GM12878 (cell line): ENCODE measurements around the gene VWA7. TPM values are rescaled to one million over a fixed set of nuclear protein-coding genes. Genes with fewer than 3 reads are reported as not detected.

Experiments used
- ATF2 ChIP-seq: IDR thresholded peaks from 2 replicates; pipeline ENCODE4 v1.6.1; 2012; ENCODE audit warnings: low read length, inconsistent platforms
- BMI1 ChIP-seq: fragments of 450-650 bp; IDR thresholded peaks from 2 replicates; pipeline ENCODE4 v1.6.1; 2016; ENCODE audit warnings: mild to moderate bottlenecking, moderate library complexity, borderline replicate concordance
- CEBPZ ChIP-seq: fragments of 150-350 bp; IDR thresholded peaks from 2 replicates; pipeline ENCODE4 v1.6.1; 2016; ENCODE audit warnings: low read depth, low read length
- ETV6 ChIP-seq, 2 experiments: fragments of 450-650 bp in 1 of 2; IDR thresholded peaks in 1 of 2; conservative IDR thresholded peaks in 1 of 2; 2 replicates each; pipeline ENCODE4 v1.6.1; 2014; ENCODE audit warnings: antibody characterized with exemption in 1 of 2, borderline replicate concordance in 1 of 2, low read depth in 1 of 2, mild to moderate bottlenecking in 1 of 2, moderate library complexity in 1 of 2
- NR2C1 ChIP-seq: fragments of 450-650 bp; IDR thresholded peaks from 2 replicates; pipeline ENCODE4 v1.6.1; 2017; ENCODE audit warnings: antibody characterized with exemption, mild to moderate bottlenecking, moderate library complexity
- PML ChIP-seq: IDR thresholded peaks from 2 replicates; pipeline ENCODE4 v1.6.1; 2012; ENCODE audit warnings: low read length, inconsistent platforms
- RAD51 ChIP-seq: fragments of 450-650 bp; IDR thresholded peaks from 2 replicates; pipeline ENCODE4 v1.6.1; 2016; ENCODE audit warnings: moderate library complexity, mild to moderate bottlenecking, inconsistent platforms
- USF2 ChIP-seq: IDR thresholded peaks from 2 replicates; pipeline ENCODE4 v1.6.1; 2011; ENCODE audit warnings: low read depth, low read length, improper control_type of control experiment, borderline replicate concordance
- ZBTB33 ChIP-seq: fragments of 450-650 bp; IDR thresholded peaks from 2 replicates; pipeline ENCODE4 v1.6.1; 2017; ENCODE audit warnings: mild to moderate bottlenecking
- ZNF687 ChIP-seq: fragments of 450-650 bp; IDR thresholded peaks from 2 replicates; pipeline ENCODE4 v1.6.1; 2017; ENCODE audit warnings: mild to moderate bottlenecking, moderate library complexity
- polyA plus RNA-seq, 11 experiments: library from polyadenylated mRNA; depleted of rRNA in 4 of 11; unstranded in 6 of 11; stranded (reverse) in 5 of 11; fragments of >200 nt; fragmentation: Nextera tagmentation in 4 of 11; fragmentation: Illumina TruSeq in 1 of 11; extraction: Ambion mirVana in 4 of 11; extraction: Trizol in 1 of 11; gene quantifications; 1 replicate in 1 of 11; 2 replicates in 10 of 11; pipeline versions ENCODE4 v1.2.1 to v1.2.3, GENCODE V29; 2011 to 2016; ENCODE audit warnings: inconsistent platforms in 2 of 11, missing spikeins in 2 of 11, low read depth in 1 of 11
- total RNA-seq, 4 experiments: library from RNA; depleted of rRNA in 3 of 4; stranded (reverse); fragments of >200 nt in 3 of 4; fragmentation: Illumina TruSeq in 1 of 4; extraction: Trizol in 1 of 4; gene quantifications; 2 replicates each; pipeline versions ENCODE4 v1.2.1 to v1.2.3, GENCODE V29; 2013 to 2021
- TF ChIP-seq, protein P1 (sequence below): fragments of 450-650 bp; IDR thresholded peaks from 2 replicates; pipeline ENCODE4 v1.6.1; 2017; ENCODE audit warnings: mild to moderate bottlenecking, moderate library complexity

Gene VWA7
- total and polyA plus RNA-seq, 10 of the 15 experiments (the other 5 are each of a cell fraction or from before 2014, with no cell fraction given), result 0.11 to 3.1 (median 1.2) TPM; not detected in 1

- TF ChIP-seq, protein P1, sequence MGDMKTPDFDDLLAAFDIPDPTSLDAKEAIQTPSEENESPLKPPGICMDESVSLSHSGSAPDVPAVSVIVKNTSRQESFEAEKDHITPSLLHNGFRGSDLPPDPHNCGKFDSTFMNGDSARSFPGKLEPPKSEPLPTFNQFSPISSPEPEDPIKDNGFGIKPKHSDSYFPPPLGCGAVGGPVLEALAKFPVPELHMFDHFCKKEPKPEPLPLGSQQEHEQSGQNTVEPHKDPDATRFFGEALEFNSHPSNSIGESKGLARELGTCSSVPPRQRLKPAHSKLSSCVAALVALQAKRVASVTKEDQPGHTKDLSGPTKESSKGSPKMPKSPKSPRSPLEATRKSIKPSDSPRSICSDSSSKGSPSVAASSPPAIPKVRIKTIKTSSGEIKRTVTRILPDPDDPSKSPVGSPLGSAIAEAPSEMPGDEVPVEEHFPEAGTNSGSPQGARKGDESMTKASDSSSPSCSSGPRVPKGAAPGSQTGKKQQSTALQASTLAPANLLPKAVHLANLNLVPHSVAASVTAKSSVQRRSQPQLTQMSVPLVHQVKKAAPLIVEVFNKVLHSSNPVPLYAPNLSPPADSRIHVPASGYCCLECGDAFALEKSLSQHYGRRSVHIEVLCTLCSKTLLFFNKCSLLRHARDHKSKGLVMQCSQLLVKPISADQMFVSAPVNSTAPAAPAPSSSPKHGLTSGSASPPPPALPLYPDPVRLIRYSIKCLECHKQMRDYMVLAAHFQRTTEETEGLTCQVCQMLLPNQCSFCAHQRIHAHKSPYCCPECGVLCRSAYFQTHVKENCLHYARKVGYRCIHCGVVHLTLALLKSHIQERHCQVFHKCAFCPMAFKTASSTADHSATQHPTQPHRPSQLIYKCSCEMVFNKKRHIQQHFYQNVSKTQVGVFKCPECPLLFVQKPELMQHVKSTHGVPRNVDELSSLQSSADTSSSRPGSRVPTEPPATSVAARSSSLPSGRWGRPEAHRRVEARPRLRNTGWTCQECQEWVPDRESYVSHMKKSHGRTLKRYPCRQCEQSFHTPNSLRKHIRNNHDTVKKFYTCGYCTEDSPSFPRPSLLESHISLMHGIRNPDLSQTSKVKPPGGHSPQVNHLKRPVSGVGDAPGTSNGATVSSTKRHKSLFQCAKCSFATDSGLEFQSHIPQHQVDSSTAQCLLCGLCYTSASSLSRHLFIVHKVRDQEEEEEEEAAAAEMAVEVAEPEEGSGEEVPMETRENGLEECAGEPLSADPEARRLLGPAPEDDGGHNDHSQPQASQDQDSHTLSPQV, result no peak
- TF ChIP-seq BMI1, result no peak
- no peak for TF ChIP-seq ZBTB33
- no peak for TF ChIP-seq NR2C1
- peak; percentile 88 for TF ChIP-seq PML
- no peak for TF ChIP-seq ATF2
- TF ChIP-seq CEBPZ, result no peak
- TF ChIP-seq RAD51, result no peak
- TF ChIP-seq ETV6 (conservative IDR thresholded peaks at IDR 0.05 in 1 of 2, IDR thresholded peaks at IDR 0.05 in 1 of 2; ENCODE audit: borderline replicate concordance in 1 of 2, low read depth in 1 of 2), result no peak
- no peak for TF ChIP-seq USF2
- TF ChIP-seq ZNF687, result peak; percentile 69; the same call in 1 of the 2 replicates
Measured at GRCh38 chr6:31806470-31807272, 29.5 kb upstream of the VWA7 start, which contains the start of gene LSM2 (continued).
